ENCODE measurements around the gene ZNF417. TPM values are rescaled to one million over a fixed set of nuclear protein-coding genes. Genes with fewer than 3 reads are reported as not detected.
"Not testable (repeated sequence)": the region's sequence is repeated elsewhere in the genome, so short reads cannot be mapped to it uniquely, and the experiment has no call there.

ZNF417 gene
- total and polyA plus RNA-seq, 2 donors (not counting 1 experiment from before 2014, with no cell fraction given) = 5.9 to 22.1 TPM

DNA sequence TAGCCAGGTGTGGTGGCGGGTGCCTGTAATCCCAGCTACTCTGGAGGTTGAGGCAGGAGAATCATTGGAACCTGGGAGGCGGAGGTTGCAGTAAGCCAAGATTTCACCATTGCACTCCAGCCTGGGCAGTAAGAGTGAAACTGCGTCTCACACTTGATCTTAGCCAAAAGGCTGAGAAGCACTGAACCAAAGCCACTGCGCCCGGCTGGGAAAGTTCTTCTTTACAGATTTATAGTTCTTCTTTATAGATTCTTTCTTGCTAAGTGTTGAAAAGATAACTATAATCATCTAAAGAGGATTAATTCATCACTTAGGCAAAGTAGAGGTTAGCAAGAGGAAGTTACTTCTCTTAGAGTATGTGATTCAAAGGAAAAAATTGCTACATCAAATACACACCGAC is 11.1 kb downstream of the ZNF417 start:
- no peaks in the 10 kb centered on the region for H3K36me3 ChIP-seq (ENCODE audit: control insufficient read depth, insufficient read depth, low read length)
- H3K27me3 ChIP-seq (ENCODE audit: control insufficient read depth, insufficient read depth, low read length) = no peaks in the 10 kb centered on the region
- no peak for DNase-seq (ENCODE audit: low read depth in 2 of 2)
- H3K4me3 ChIP-seq (replicated peaks in 1 of 4; ENCODE audit: control extremely low read depth in 1 of 4, insufficient read depth in 1 of 4, low read depth in 3 of 4, low read length in 4 of 4) = no peak overlapping the region
- no peaks in the 10 kb centered on the region for H3K4me1 ChIP-seq (ENCODE audit: control insufficient read depth, extremely low read depth, insufficient read depth, low read length)
- H3K27ac ChIP-seq (ENCODE audit: insufficient read depth, low read length) = no peak overlapping the region
- H3K79me2 ChIP-seq (ENCODE audit: control insufficient read depth, insufficient read depth, low read length) = no peaks in the 10 kb centered on the region
- no peaks in the 10 kb centered on the region for H4K20me1 ChIP-seq (ENCODE audit: control insufficient read depth, extremely low read depth, insufficient read depth, low read length)
- no peak overlapping the region for H3K4me2 ChIP-seq (ENCODE audit: extremely low read depth, insufficient read depth, low read length)
- no peaks in the 10 kb centered on the region for H3K9me3 ChIP-seq (ENCODE audit: control insufficient read depth, insufficient read depth, low read depth, low read length)
- no peak for TF ChIP-seq CTCF (conservative IDR thresholded peaks at IDR 0.05 in 1 of 2, IDR thresholded peaks at IDR 0.05 in 1 of 2; ENCODE audit: low read depth in 1 of 2, low read length in 2 of 2)
- no peak for TF ChIP-seq EZH2 (IDR thresholded peaks at IDR 0.05; ENCODE audit: low read length, missing control alignments)
- no peak overlapping the region for H3K9ac ChIP-seq (ENCODE audit: insufficient read depth, low read length)
- H2AFZ ChIP-seq (ENCODE audit: low read length) = no peak overlapping the region

- TF ChIP-seq EZH2 (IDR thresholded peaks at IDR 0.05; ENCODE audit: low read length, missing control alignments) (no peak), CTCF (conservative IDR thresholded peaks at IDR 0.05 in 1 of 2, IDR thresholded peaks at IDR 0.05 in 1 of 2; ENCODE audit: low read depth in 1 of 2, low read length in 2 of 2) (no peak)
- Histone ChIP-seq H3K4me2 (ENCODE audit: extremely low read depth, insufficient read depth, low read length) (no peak overlapping the region), H4K20me1 (ENCODE audit: control insufficient read depth, extremely low read depth, insufficient read depth, low read length) (no peaks in the 10 kb centered on the region), H3K79me2 (ENCODE audit: control insufficient read depth, insufficient read depth, low read length) (no peaks in the 10 kb centered on the region), H3K4me3 (replicated peaks in 1 of 4; ENCODE audit: control extremely low read depth in 1 of 4, insufficient read depth in 1 of 4, low read depth in 3 of 4, low read length in 4 of 4) (no peak overlapping the region), H2AFZ (ENCODE audit: low read length) (no peak overlapping the region), H3K9me3 (ENCODE audit: control insufficient read depth, insufficient read depth, low read depth, low read length) (no peaks in the 10 kb centered on the region), H3K36me3 (ENCODE audit: control insufficient read depth, insufficient read depth, low read length) (no peaks in the 10 kb centered on the region), H3K27ac (ENCODE audit: insufficient read depth, low read length) (no peak overlapping the region), H3K27me3 (ENCODE audit: control insufficient read depth, insufficient read depth, low read length) (no peaks in the 10 kb centered on the region), H3K4me1 (ENCODE audit: control insufficient read depth, extremely low read depth, insufficient read depth, low read length) (no peaks in the 10 kb centered on the region), H3K9ac (ENCODE audit: insufficient read depth, low read length) (no peak overlapping the region)
- DNase-seq (ENCODE audit: low read depth in 2 of 2) = no peak
Measured at GRCh38 chr19:57903618-57904184, 12.7 kb downstream of the ZNF417 start.

DNA sequence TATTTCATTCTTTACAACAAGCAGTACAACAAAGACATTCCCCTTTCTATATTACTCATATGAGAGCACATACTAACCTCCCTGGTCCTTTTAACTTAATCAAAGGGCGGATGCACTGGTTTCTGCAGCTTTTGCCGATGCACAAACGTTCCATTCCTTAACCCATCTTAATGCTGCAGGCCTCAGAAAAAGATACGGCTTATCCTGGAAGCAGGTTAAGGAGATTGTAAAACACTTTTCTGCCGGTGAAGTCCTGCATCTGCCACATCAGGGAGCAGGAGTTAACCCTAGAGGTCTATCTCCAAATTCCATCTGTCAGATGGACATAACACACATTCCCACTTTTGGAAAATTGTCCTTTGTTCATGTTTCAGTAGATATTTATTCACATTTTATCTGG is 16.1 kb downstream of the ZNF417 start:
- TF ChIP-seq CTCF (conservative IDR thresholded peaks at IDR 0.05 in 1 of 2, IDR thresholded peaks at IDR 0.05 in 1 of 2; ENCODE audit: low read depth in 1 of 2, low read length in 2 of 2) (no peak), EZH2 (IDR thresholded peaks at IDR 0.05; ENCODE audit: low read length, missing control alignments) (no peak)
- Histone ChIP-seq H2AFZ (ENCODE audit: low read length) (no peak overlapping the region), H4K20me1 (ENCODE audit: control insufficient read depth, extremely low read depth, insufficient read depth, low read length) (no peaks in the 10 kb centered on the region), H3K9ac (ENCODE audit: insufficient read depth, low read length) (no peak overlapping the region), H3K27ac (ENCODE audit: insufficient read depth, low read length) (no peak overlapping the region), H3K4me2 (ENCODE audit: extremely low read depth, insufficient read depth, low read length) (no peak overlapping the region), H3K79me2 (ENCODE audit: control insufficient read depth, insufficient read depth, low read length) (no peaks in the 10 kb centered on the region), H3K4me3 (replicated peaks in 1 of 4; ENCODE audit: control extremely low read depth in 1 of 4, insufficient read depth in 1 of 4, low read depth in 3 of 4, low read length in 4 of 4) (no peak overlapping the region), H3K4me1 (ENCODE audit: control insufficient read depth, extremely low read depth, insufficient read depth, low read length) (no peaks in the 10 kb centered on the region), H3K9me3 (ENCODE audit: control insufficient read depth, insufficient read depth, low read depth, low read length) (no peaks in the 10 kb centered on the region), H3K36me3 (ENCODE audit: control insufficient read depth, insufficient read depth, low read length) (no peaks in the 10 kb centered on the region), H3K27me3 (ENCODE audit: control insufficient read depth, insufficient read depth, low read length) (no peaks in the 10 kb centered on the region)
- DNase-seq (ENCODE audit: low read depth in 2 of 2) = no peak

DNA sequence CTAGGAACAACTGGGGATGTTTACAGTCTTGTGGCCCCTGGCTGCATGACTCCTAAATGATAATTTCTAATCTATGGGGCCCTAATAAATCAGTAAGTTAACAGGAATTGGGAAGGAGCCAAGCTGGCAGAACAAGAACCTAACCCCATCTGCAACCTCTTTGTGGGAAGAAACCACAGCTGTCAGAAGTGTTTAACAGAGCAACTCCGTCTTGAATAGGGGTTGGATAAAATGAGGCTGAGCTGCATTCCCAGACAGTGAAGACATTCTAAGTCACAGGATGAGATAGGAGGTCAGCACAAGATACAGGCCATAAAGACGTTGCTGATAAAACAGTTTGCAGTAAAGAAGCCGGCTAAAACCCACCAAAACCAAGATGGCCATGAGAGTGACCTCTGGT is 25.7 kb downstream of the ZNF417 start:
- not testable (repeated sequence) for H3K4me2 ChIP-seq (ENCODE audit: extremely low read depth, insufficient read depth, low read length); H2AFZ ChIP-seq (ENCODE audit: low read length); H3K27ac ChIP-seq (ENCODE audit: insufficient read depth, low read length); H3K4me1 ChIP-seq (ENCODE audit: control insufficient read depth, extremely low read depth, insufficient read depth, low read length); H3K9ac ChIP-seq (ENCODE audit: insufficient read depth, low read length); H4K20me1 ChIP-seq (ENCODE audit: control insufficient read depth, extremely low read depth, insufficient read depth, low read length); H3K9me3 ChIP-seq (ENCODE audit: control insufficient read depth, insufficient read depth, low read depth, low read length); H3K36me3 ChIP-seq (ENCODE audit: control insufficient read depth, insufficient read depth, low read length); H3K27me3 ChIP-seq (ENCODE audit: control insufficient read depth, insufficient read depth, low read length); H3K4me3 ChIP-seq (replicated peaks in 1 of 4; ENCODE audit: control extremely low read depth in 1 of 4, insufficient read depth in 1 of 4, low read depth in 3 of 4, low read length in 4 of 4)
- peaks cover 13% of the 10 kb centered on the region for H3K79me2 ChIP-seq (ENCODE audit: control insufficient read depth, insufficient read depth, low read length)
- DNase-seq (ENCODE audit: low read depth in 2 of 2) = peak; percentile 52 to 97

All from fibroblast of lung (primary cell).